ENCODE results near the gene CARMIL1. TPM values are rescaled to one million over a fixed set of nuclear protein-coding genes. Genes with fewer than 3 reads are reported as not detected.

CARMIL1 gene
- total and polyA plus RNA-seq, 10 of the 15 experiments (the other 5 are each of a cell fraction or from before 2014, with no cell fraction given) = 6.4 to 18.1 (median 10.3) TPM

DNA sequence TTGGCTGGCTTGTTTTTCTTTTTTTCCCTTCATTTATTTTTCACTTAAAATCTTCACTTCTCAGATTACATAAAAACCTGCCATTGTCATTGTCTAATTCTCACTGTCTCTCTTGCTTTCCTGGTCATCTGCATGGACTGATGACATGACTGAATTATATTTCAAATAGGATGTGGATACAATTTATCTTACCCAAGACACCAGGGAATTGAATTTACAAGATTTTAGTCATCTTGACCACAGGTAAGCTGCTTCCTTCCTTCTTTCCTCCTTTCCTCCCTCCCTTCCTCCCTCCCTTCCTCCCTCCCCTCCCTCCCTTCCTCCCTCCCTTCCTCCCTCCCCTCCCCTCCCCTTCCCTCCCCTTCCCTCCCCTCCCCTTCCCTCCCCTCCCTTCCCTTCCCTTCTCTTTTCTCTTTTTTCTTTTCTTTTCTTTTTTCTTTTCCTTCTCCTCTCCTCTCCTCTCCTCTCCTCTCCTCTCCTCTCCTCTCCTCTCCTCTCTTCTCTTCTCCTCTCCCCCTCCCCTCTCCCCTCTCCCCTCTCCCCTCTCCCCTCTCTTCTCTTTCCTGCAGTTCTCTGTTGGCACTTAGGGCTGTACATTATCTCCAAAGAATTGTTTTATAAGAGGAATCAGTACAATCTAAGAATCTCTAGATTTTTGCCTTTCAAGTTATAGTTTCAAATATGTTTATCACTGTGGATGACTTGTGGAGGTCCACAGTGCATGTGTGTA is 171.5 kb downstream of the CARMIL1 start (continued):
- TF ChIP-seq, protein P1, sequence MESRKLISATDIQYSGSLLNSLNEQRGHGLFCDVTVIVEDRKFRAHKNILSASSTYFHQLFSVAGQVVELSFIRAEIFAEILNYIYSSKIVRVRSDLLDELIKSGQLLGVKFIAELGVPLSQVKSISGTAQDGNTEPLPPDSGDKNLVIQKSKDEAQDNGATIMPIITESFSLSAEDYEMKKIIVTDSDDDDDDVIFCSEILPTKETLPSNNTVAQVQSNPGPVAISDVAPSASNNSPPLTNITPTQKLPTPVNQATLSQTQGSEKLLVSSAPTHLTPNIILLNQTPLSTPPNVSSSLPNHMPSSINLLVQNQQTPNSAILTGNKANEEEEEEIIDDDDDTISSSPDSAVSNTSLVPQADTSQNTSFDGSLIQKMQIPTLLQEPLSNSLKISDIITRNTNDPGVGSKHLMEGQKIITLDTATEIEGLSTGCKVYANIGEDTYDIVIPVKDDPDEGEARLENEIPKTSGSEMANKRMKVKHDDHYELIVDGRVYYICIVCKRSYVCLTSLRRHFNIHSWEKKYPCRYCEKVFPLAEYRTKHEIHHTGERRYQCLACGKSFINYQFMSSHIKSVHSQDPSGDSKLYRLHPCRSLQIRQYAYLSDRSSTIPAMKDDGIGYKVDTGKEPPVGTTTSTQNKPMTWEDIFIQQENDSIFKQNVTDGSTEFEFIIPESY (IDR thresholded peaks at IDR 0.05) = no peak
- TF ChIP-seq JUND (IDR thresholded peaks at IDR 0.05; ENCODE audit: low read depth, low read length) = no peak
- TF ChIP-seq SRF (IDR thresholded peaks at IDR 0.05; ENCODE audit: low read depth in 2 of 2, low read length in 2 of 2) = no peak
- TF ChIP-seq HCFC1 (IDR thresholded peaks at IDR 0.05; ENCODE audit: low read length) = no peak
- no peak for TF ChIP-seq CHD4 (IDR thresholded peaks at IDR 0.05)
- TF ChIP-seq, protein P2, sequence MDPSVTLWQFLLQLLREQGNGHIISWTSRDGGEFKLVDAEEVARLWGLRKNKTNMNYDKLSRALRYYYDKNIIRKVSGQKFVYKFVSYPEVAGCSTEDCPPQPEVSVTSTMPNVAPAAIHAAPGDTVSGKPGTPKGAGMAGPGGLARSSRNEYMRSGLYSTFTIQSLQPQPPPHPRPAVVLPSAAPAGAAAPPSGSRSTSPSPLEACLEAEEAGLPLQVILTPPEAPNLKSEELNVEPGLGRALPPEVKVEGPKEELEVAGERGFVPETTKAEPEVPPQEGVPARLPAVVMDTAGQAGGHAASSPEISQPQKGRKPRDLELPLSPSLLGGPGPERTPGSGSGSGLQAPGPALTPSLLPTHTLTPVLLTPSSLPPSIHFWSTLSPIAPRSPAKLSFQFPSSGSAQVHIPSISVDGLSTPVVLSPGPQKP (IDR thresholded peaks at IDR 0.05; ENCODE audit: low read depth, low read length) = no peak
- TF ChIP-seq RCOR1 (conservative IDR thresholded peaks at IDR 0.05; ENCODE audit: low read depth, low read length) = no peak
- TF ChIP-seq, protein P3, sequence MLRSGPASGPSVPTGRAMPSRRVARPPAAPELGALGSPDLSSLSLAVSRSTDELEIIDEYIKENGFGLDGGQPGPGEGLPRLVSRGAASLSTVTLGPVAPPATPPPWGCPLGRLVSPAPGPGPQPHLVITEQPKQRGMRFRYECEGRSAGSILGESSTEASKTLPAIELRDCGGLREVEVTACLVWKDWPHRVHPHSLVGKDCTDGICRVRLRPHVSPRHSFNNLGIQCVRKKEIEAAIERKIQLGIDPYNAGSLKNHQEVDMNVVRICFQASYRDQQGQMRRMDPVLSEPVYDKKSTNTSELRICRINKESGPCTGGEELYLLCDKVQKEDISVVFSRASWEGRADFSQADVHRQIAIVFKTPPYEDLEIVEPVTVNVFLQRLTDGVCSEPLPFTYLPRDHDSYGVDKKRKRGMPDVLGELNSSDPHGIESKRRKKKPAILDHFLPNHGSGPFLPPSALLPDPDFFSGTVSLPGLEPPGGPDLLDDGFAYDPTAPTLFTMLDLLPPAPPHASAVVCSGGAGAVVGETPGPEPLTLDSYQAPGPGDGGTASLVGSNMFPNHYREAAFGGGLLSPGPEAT (IDR thresholded peaks at IDR 0.05; ENCODE audit: low read depth) = no peak
